Peyer's patch (tissue), 4 donors: ENCODE measurements around the gene UBE2Z.

Source experiments
- CTCF ChIP-seq, 6 experiments: fragments of 450-650 bp in 4 of 6; fragments of 200-600 bp in 2 of 6; sonication (generic) in 1 of 6; IDR thresholded peaks; one replicate each; pipeline ENCODE4 v1.5.1; 2017 to 2019; ENCODE audit warnings: antibody characterized with exemption in 6 of 6, mild to moderate bottlenecking in 3 of 6, moderate library complexity in 1 of 6
- POLR2A ChIP-seq, 2 donors: fragments of 450-650 bp; IDR thresholded peaks; one replicate each; pipeline ENCODE4 v1.5.1; 2017; ENCODE audit warnings: antibody characterized with exemption in 2 of 2, mild to moderate bottlenecking in 2 of 2, moderate library complexity in 2 of 2

- no peak for TF ChIP-seq POLR2A (IDR thresholded peaks at IDR 0.05)
- no peak for TF ChIP-seq CTCF (IDR thresholded peaks at IDR 0.05)
These were observed 22.2 kb downstream of the UBE2Z start for GRCh38 chr17:48930435-48930873.
